IgD-negative memory B cell (primary cell): ENCODE data around the gene IL17RA. TPM values are rescaled to one million over a fixed set of nuclear protein-coding genes. Genes with fewer than 3 reads are reported as not detected.

Experiments
- H3K27ac Mint-ChIP-seq, 3 donors: one replicate each; pipeline ENCODE4 v1.8.0; 2020 to 2022; ENCODE audit warnings: mild to moderate bottlenecking in 3 of 3, mixed read lengths in 3 of 3, moderate library complexity in 1 of 3
- H3K27me3 Mint-ChIP-seq: one replicate; pipeline ENCODE4 v1.8.0; 2021; ENCODE audit warnings: mixed read lengths
- H3K36me3 Mint-ChIP-seq: one replicate; pipeline ENCODE4 v1.8.0; 2020; ENCODE audit warnings: mild to moderate bottlenecking, mixed read lengths
- H3K4me1 Mint-ChIP-seq, 3 donors: one replicate each; pipeline ENCODE4 v1.8.0; 2020 to 2022; ENCODE audit warnings: mixed read lengths in 3 of 3, mild to moderate bottlenecking in 1 of 3
- H3K4me3 Mint-ChIP-seq, 4 donors: one replicate each; pipeline ENCODE4 v1.8.0; 2020 to 2022; ENCODE audit warnings: mild to moderate bottlenecking in 4 of 4, mixed read lengths in 4 of 4, moderate library complexity in 3 of 4
- H3K9me3 Mint-ChIP-seq, 3 donors: one replicate each; pipeline ENCODE4 v1.8.0; 2020 to 2021; ENCODE audit warnings: mixed read lengths in 3 of 3, mild to moderate bottlenecking in 1 of 3
- polyA plus RNA-seq: library from polyadenylated mRNA; unstranded; fragments of 300-500 nt; fragmentation: Illumina TruSeq; gene quantifications from one replicate; pipeline ENCODE4 v1.2.3, GENCODE V29; 2021

The IL17RA gene
- polyA plus RNA-seq, 1 donor from 2014 or later = 13.5 TPM

GRCh38 chr22:17158568-17159503, 74.0 kb downstream of the IL17RA start, which contains the start of gene HDHD5:
TSS of gene HDHD5 (minus strand) at chr22:17159277. CDS start at chr22:17159251, 26 bp downstream.
- peaks cover 13 to 17% (median 15%) of the 10 kb centered on the region in 3 donors for H3K4me1 Mint-ChIP-seq
- no peaks in the 10 kb centered on the region for H3K27me3 Mint-ChIP-seq
- no peaks in the 10 kb centered on the region for H3K9me3 Mint-ChIP-seq
- H3K4me3 Mint-ChIP-seq = peak within 1 kb of the TSS; percentile 86 to 95 (median 89)
- no peaks in the 10 kb centered on the region for H3K36me3 Mint-ChIP-seq
- H3K27ac Mint-ChIP-seq = peak within 1 kb of the TSS; percentile 29 to 81 (median 73)

- Mint-ChIP-seq H3K27me3 (no peaks in the 10 kb centered on the region), H3K4me1 (peaks cover 13 to 17% (median 15%) of the 10 kb centered on the region in 3 donors), H3K36me3 (no peaks in the 10 kb centered on the region), H3K27ac (peak overlapping the region in 2 of 3 donors; percentile 29 to 73), H3K4me3 (peak overlapping the region; percentile 86 to 95 (median 89)), H3K9me3 (no peaks in the 10 kb centered on the region)
Measured at GRCh38 chr22:17159504-17159951, 74.7 kb downstream of the IL17RA start.

GRCh38 chr22:17161991-17162390, 77.2 kb downstream of the IL17RA start:
- H3K4me3 Mint-ChIP-seq = peak overlapping the region in 1 of 4 donors; percentile 74
- H3K27ac Mint-ChIP-seq = no peak overlapping the region
- H3K27me3 Mint-ChIP-seq = no peaks in the 10 kb centered on the region
- H3K9me3 Mint-ChIP-seq = no peaks in the 10 kb centered on the region
- peaks cover 5 to 8% (median 7%) of the 10 kb centered on the region in 3 donors for H3K4me1 Mint-ChIP-seq
- H3K36me3 Mint-ChIP-seq = no peaks in the 10 kb centered on the region

- no peak overlapping the region for H3K27ac Mint-ChIP-seq
- H3K4me1 Mint-ChIP-seq = peaks cover 5 to 8% (median 7%) of the 10 kb centered on the region in 3 donors
- H3K27me3 Mint-ChIP-seq = peaks cover 1% of the 10 kb centered on the region
- H3K4me3 Mint-ChIP-seq = peak overlapping the region in 1 of 4 donors; percentile 74
- H3K36me3 Mint-ChIP-seq = no peaks in the 10 kb centered on the region
- no peaks in the 10 kb centered on the region for H3K9me3 Mint-ChIP-seq
Measured at GRCh38 chr22:17162731-17163130, 77.9 kb downstream of the IL17RA start.

- Mint-ChIP-seq H3K27me3 (peaks cover 2% of the 10 kb centered on the region), H3K36me3 (no peaks in the 10 kb centered on the region)
Measured at GRCh38 chr22:17164392-17165024, 79.7 kb downstream of the IL17RA start.

More at GRCh38 chr22:17164392-17165024, 79.7 kb downstream of the IL17RA start:
- Mint-ChIP-seq H3K27ac (no peak overlapping the region), H3K9me3 (no peaks in the 10 kb centered on the region), H3K4me3 (peak overlapping the region in 1 of 4 donors; percentile 63), H3K4me1 (peaks cover 3 to 6% (median 5%) of the 10 kb centered on the region in 3 donors)

Other genes starting within 250 kb of the IL17RA start
- gene GAB4, start 76.8 kb upstream of the IL17RA start, polyA plus RNA-seq = not detected
- gene TMEM121B, start 36.4 kb downstream of the IL17RA start, polyA plus RNA-seq = not detected
- 49.4 TPM for gene HDHD5, start 74.3 kb downstream of the IL17RA start, polyA plus RNA-seq
- gene ADA2, start 134.4 kb downstream of the IL17RA start, polyA plus RNA-seq = 59.9 TPM